HG03108 (cell line): ENCODE measurements around the gene HHIPL1.

Source experiments
- ATAC-seq: cut with Tn5 transposase; IDR thresholded peaks from one replicate; pipeline ENCODE4 v1.9.1; 2021; ENCODE audit warnings: moderate library complexity; ENCODE audit not compliant: unreplicated experiment

Gene HHIPL1

DNA sequence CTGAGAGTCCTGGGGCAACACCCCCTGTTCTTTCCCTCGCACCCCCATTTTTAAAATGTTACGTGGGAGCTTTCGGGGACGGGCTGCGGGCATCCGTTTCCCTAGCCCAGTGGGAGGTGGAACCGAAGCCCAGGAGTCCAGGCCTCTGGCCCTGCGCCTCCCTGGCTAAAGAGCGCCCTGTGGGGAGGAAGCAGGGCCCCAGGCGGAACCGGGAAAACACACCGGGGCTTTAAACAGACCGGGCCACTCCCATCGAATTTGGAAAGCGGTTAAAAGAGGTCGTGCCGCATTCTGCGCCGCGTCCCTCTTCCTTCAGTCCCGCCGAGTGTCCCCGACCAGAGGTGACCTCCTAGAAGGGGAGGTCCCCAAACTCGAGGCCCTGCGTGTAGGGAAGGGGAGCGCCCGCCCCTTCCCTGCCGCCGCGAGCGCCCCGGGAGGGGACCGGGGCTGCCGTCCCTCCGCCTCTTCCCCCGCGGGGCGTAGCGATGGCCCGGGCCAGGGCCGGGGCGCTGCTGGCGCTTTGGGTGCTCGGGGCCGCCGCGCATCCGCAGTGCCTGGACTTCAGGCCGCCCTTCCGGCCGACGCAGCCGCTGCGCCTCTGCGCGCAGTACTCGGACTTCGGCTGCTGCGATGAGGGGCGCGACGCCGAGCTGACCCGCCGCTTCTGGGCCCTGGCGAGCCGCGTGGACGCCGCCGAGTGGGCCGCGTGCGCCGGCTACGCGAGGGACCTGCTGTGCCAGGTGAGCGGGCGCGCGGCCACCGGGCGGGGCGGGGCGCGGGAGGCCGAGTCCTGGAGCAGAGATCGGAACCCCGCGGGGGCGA lies at the start of gene HHIPL1:
Gene HHIPL1, plus strand, starts transcription at position 407 of the 822 bp plus-strand sequence. Its CDS starts 79 bp downstream, at position 486.
- no peak for ATAC-seq

DNA sequence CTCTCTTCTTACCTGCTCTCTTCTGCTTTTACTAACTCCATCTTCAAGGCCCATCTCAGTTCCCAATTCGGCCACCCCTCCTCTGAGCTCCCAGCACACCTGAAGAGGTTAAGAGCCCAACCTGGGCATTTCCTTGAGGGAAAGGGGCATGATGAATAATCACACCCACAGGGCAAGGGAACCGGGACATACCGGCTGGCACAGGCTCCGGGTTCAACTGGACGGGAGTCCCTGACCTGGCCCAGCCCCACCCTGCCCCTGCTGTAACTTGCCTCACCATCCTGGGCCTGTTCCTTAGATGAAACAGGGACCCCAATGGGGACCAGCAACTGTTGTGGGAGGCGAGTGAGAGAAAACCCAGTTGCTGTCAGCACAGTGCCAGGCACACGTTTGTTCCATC lies 49.4 kb upstream of the HHIPL1 start:
- no peak for ATAC-seq

DNA sequence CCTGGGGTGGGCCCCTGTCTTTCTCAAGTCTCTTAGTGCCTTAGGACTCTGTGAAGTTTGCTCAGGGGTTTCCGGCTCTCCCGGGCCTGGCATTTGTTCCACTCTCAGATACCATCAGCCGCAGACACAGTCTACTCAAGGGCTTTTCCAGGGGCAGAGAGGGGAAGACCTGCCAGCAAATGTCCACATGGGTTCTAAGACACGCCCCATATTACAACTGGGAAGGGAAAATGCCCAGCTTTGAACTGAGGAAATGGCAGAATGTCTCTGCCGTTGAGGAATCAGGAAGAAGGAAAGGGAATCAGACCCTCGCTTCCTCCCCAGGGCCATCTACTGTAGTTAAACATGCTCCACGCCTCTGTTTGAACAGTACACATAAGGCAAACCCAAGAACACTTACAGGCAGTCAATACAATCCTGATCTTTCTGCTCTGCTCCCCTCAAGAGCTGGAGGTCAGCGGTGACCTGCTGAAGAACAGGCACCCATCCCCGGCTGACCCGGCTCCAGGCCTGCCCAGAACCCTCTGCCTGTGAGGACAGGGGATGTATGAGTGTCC lies 48.8 kb upstream of the HHIPL1 start:
- no peak for ATAC-seq

DNA sequence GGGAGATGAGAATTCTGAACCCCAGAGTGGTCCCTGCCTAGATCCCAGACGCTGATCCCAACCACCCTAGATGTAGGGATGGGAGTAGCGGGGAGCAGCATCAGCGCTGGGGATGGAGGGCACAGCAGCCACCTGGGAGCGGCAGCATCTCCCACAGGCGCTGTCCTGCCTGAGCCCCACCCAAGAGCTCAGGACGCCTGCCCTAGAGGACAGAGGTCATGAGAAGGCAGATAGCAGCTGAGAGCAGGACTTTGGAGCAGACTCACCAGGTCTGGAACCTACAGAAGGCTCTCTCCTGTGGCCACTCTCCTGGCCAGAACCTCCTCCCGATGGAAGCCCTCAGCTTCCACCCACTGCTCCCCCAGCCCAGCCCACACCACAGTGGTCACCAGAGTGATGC lies 48.2 kb upstream of the HHIPL1 start:
- ATAC-seq: no peak

DNA sequence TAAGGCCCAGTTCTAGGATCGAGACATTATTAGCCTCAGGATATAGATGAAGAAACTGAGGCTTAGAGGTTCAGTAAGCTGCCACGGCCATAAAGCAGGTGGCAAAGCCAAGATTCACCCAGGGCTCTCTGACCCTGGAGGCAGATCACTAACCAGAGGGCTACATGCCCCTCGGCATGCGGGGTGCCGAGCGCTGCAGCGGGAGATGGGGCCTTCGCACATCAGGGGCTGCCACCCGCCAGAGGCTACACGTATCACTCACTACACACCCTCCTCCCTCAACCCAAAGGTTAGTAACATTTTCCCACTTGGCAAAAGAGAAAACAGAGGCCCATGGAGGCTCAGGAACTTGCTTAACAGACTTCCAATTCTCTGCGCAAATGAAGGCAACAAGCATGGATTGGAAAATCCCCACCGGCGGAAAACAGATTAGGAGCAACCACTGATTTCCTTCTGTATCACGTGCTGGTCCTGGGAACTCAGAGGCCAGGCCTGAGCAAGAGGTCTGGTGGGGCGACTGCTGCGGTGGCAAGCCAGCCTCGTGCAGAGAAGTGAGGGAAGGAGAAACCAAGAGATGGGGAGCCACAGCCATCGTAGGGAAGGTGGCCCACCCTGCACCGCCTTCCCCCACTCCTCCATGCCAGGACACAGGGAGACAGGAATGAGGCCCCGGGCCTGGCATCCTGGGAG lies 46.9 kb upstream of the HHIPL1 start:
- no peak for ATAC-seq

DNA sequence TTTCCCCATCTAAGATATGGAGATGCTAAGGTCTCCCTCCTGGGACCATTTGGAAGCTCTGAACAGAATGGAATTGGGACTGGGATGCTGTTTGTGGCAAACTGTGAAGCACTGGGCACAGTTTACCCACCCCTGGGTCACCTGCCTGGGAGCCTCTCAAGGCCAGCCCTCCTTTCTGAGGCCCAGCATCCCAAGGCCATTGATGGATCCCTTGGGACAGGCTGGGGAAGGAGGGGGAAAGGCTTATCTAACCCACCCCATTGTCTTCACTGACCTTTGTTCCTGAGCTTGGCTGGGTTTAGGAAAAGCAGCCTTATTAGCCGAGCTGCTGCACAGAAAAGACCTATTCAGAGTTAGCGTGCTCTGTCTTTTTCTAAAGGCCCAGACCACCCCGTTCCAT lies 46.2 kb upstream of the HHIPL1 start:
- no peak for ATAC-seq

DNA sequence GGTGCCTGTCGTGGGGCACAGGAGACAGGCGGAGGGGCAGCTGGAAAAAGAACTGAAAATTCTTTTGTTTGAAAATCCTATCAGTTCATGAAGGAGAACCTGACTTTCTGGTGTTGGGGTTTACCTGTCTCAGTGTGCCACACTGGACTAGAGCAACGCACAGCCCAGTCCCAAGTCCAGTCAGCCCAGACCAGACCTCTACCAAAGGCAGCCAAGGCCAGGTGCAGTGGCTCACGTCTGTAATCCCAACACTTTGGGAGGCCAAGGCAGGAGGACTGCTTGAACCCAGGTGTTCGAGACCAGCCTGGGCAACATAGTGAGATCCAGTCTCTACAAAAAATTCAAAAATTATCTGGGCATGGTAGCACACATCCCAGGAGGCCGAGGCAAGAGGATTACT lies 45.5 kb upstream of the HHIPL1 start:
- ATAC-seq: no peak

DNA sequence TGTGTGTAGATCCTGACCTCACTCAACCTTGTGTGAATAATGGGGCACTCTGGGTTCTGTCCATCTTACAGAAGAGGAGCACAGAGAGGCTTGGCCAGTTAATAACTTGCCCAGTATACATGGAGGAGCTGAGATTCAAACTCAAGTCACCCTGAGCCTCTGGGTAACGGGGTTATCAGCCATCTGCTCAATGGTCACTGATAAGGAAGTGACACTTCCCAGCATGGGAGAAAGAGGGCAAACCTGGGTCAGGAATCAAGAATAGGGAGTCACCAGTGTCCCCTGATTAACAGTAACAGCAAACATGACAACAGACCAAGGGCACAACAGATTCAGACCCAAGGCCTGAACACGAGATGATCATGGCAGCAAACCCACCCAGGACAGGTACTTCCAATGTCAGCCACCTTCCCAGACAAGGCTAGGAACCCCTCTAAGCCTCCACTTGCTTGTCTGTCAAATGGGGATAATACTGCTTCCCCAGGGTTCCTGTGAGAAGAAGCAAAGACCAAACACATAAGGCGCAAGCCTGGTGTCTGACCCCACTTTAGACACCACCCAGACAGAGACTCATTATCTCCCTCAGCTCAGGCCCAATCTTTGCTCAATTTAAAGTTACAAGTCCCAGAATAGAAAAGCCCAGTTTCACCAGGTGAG lies 44.6 kb upstream of the HHIPL1 start:
- no peak for ATAC-seq

DNA sequence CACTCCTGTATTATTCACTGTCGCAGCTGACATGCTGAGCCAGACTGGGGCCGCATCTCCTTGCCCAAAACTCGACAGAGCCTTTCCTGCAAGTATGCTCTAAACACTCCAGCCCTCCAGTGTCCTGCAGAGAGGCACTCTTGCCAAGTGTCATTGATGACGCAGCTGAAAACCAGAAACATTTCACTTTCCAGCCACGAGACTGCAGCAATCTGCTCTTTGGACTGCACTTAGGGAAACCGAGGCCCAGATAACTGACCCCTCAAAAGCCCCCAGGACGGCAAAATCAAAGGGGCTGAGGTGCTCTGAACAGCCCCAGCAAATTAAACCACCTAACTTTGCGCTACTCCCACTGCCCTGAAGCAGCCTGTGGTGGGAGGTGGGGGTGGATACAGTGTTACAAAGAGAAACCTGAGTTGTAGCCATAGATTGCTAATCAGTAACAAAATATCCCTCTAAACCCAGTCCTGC lies 43.5 kb upstream of the HHIPL1 start:
- no peak for ATAC-seq

DNA sequence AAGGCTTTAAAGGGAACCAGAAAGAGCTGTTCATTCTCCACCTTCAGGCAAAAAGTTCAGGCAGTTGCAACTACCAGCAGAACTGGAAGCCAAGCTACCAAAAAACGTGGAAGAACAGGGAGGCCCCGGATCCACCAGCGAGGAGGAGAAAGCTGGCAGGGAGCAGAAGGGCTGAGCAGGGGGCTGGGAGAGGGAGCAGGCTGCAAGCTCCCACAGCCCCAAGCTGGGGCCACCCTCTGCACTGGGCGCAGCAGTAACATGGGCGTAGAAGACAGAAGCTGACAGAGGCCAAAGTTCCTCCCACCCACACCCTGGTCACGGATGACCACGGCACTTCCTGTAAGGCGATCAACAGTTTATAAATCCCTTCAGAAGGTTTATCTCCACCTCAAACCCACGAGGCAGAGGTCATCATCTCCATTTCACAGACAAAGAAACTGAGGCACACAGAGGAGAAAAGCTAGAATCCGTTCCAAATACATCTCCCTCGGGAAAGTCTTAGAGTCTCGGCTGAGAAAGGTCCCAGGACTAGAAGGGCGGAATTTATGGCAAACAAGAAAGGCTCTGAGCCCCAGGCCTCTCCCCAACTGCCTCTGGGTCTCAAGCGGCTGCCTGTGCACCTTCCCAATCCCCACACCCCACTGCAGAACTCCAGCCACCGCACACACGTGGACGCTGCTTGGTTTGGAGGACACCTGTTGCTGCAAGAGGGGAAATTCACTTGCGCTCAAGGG lies 42.7 kb upstream of the HHIPL1 start:
- ATAC-seq: no peak

DNA sequence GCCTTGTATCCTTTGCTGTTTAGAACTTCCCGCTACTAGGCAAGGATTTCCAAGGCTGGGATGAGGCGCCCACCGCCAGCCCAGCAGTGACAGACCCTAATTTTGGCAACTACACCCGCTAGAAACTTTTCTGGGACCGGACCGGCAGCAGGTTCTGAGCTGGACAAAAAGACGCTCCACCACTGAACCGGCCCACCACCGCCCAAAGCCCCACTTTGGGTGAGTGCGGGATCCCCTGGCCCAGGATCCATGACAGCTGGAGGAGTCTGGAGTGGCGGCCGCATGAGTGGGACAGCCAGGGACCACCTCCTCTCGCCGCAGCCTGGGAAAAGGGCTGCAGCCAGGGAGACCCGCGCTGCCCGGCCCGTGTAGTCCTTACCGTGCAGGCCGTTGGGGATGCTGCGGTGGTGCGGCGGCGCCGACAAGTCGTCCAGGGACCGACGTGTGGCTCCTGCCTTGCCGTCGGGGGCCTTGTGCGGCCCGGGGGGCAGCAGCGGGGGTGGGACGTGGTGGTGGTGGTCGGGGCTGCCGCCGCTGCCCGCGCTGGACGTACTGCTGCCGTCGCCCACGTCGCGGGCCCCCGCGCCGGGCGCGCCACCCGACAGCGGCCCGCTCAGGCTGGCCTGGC lies 42.0 kb upstream of the HHIPL1 start:
- no peak for ATAC-seq

DNA sequence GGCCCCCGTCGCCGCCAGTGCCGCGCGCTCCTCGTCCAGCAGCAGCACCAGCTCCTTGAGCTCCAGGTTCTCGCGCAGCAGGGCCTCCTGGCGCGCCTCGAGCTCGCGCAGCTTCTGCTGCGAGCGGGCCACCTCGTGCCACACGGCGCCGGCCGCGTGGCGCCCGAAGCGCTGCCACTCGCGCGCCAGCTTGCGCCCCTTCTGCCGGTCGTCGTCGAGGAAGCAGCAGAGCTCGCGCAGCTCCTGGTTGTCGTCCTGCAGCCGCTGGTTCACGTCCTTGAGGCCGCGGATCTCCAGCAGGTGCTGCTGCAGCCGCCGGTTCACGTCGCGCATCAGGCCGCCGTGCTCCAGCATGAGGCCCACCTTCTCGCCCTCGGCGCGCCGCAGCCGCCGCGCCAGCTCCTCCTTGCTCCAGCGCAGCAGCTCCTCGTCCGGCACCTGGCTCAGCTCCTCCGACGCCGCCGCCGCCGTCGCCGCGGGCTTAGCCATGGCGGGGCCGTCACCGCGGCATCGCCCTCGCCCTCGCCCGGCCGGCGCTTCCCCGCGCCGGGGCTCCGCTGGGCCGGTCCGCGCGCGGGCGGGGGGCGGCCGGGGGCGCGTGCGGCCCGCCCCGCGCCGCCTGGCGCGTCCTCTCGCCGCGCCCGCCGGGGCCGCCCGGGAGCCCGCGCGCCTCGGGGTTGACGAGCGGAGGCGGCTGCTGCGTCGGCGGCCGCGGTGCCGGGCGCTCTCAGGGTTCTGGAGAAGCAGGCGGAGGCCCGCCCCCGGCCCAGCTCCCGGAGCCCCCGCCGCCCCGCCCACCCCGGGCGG lies 41.3 kb upstream of the HHIPL1 start, which contains the start of gene CCDC85C:
Gene CCDC85C, minus strand, starts transcription at position 737 of the 807 bp plus-strand sequence. Its CDS starts 248 bp downstream, at position 489.
- no peak for ATAC-seq

DNA sequence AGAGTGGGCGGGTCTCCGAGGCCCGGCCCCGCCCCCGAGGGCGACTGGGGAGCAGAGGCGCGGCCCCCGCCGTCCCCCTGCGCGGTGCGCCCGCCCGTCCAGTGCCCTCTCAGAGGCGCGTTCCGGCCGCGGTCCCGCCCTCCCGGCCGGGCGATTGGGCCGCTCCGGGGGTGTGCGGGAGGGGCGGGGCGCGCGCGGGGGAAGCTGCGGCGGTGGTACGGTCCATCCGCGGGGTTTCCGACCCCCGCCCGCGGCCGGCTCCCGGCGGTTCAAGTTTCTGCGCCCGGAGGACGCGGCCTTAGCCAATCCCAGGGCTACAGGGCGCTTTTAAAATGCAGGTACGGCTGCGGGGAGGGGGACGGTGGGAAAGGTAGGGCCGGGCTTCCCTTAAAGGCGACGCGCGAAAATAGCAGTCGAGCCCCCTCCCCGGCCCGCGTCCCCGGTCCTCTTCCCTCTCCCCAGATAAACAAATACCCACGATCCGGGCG lies 40.6 kb upstream of the HHIPL1 start:
- peak; percentile 88 for ATAC-seq

DNA sequence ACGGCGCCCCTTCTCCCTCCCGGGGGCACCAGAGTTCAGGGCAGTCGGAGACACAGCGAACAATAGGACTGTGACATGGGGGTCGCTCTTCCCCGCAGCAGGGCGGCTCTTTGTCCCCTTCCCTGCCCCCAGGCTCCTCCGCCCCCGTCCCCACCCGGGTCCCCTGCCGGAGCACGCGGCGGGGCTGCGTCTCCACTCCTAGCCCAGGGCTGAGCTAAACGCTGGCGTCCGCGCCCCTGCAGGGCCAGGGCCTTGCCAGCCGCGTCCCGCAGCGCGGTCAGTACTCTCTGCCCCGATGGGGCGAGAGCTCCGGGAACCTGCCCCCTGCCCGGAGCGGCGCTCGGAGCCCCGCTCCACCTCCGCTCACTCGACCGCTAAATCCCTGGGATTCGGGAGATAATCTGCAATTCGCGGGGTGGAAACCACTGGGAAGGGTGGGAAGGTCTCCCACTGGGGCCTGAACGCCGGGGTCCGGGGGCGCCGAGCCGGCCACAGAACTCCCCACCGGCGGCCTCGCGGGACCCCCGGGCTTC lies 40.1 kb upstream of the HHIPL1 start:
- ATAC-seq: peak; percentile 7

DNA sequence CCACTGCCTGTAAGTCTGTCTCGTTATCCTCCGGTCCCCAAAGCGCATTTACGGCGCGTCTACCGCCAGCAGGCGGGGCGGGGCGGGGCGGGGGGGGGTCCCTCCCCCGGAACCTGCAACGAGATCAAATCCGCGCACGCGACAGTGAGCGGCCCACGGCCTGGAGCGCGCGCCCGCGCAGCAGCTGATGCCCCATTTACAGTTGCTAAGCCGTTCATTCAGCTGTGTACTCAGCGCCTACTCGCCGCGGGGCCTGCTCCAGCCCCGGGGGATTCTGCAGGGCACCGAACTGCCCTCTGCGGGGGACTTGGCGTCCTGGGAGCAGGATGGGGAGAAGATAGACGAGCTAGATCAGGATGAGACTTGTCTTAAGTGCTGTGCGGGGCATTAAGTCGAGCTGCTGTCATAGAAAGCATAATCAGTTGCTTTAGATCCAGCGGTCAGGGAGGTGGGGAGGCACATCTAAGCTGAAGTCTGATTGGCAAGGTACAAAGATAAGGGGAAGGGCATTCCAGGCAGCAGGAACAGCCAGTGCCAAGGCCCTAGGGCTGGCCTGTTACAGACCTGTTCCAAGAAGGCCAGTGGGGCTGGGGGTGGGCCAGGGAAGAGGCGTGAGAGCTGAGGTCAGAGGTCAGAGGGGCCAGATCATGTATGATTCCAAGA lies 39.5 kb upstream of the HHIPL1 start:
- no peak for ATAC-seq

DNA sequence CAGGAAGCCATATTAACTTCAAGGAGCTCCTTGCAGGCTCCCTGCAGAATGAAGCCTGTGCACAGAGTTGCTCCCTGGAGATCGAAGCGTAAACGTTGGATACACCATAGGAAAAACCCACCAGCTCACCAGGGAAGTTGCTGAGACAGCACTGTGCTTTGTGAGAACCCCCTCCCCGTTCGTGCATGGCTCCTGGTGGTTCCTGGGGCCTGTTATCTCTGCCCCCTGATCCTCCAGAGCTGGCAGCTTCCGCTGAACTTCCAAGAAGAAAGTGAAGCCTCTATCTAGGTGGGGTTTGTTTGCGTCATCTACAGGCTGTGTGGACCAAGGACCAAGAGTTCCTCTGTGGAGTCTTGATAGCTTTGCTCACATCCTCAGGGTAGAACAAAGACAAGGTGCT lies 38.6 kb upstream of the HHIPL1 start:
- ATAC-seq: no peak

DNA sequence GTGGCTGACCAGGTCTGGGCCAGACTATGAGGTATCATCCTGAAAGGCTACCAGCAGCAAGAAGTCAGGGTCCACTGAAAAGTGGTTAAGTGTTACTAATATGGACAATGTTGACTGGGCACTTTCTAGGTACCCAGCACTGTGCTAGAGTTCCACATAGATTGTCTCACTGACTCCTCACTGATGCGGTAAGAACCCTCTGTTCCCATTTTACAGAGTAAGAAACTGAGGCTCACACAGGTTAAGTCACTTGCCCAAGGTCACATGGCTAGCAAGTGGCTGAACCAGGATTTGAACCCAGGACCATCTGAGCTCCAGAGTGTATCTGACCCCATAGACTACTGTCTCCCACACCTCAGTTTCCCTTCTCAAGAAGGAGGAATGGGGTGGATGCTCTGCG lies 36.3 kb upstream of the HHIPL1 start:
- no peak for ATAC-seq
